ENCODE results near the gene SPEG. TPM values are rescaled to one million over a fixed set of nuclear protein-coding genes. Genes with fewer than 3 reads are reported as not detected.

The SPEG gene
- total RNA-seq, 1 donor from 2014 or later: 71.2 TPM

DNA sequence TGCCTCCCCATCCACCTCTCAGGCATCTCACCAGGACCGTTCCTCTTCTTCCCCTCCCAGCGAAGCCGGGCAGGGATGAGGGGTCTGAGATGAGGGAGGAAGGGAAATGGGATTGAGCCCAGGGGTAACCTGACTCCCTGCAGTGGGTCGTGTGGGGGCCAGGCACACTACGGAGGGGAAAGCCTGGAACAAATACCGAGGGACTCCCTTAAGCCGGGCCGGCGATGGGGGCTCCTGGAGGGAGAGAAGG lies 250 bp upstream of the SPEG start:
- Mint-ChIP-seq H3K4me1 (ENCODE audit: low read depth, unreplicated experiment) (peaks cover 8% of the 10 kb centered on the region), H3K36me3 (ENCODE audit: low read depth, unreplicated experiment) (peaks cover 2% of the 10 kb centered on the region), H3K9me3 (ENCODE audit: unreplicated experiment) (no peaks in the 10 kb centered on the region), H3K27ac (ENCODE audit: unreplicated experiment) (no peak overlapping the region), H3K27me3 (ENCODE audit: low read depth, unreplicated experiment) (peaks cover 21% of the 10 kb centered on the region), H3K4me3 (ENCODE audit: unreplicated experiment) (no peak overlapping the region)
- Histone ChIP-seq H3K79me2 (ENCODE audit: insufficient read depth, low read length) (no peaks in the 10 kb centered on the region), H3K36me3 (ENCODE audit: insufficient read depth, low read length) (no peaks in the 10 kb centered on the region), H3K4me2 (ENCODE audit: low read length) (peak overlapping the region; percentile 76), H3K4me3 (ENCODE audit: insufficient read depth, low read depth, low read length) (no peak overlapping the region), H3K9me3 (ENCODE audit: insufficient read depth, low read depth, low read length) (no peaks in the 10 kb centered on the region), H3K9ac (ENCODE audit: low read length) (peak overlapping the region; percentile 10), H3K4me1 (ENCODE audit: insufficient read depth, low read length) (peaks cover 14% of the 10 kb centered on the region), H4K20me1 (ENCODE audit: insufficient read depth, low read length) (no peaks in the 10 kb centered on the region), H3K27ac (ENCODE audit: low read depth, low read length) (no peak overlapping the region), H2AFZ (ENCODE audit: low read depth, low read length) (peak overlapping the region; percentile 47), H3K27me3 (ENCODE audit: insufficient read depth, low read length) (no peaks in the 10 kb centered on the region)
- no peak for FAIRE-seq
- DNase-seq (ENCODE audit: low read depth): no peak
- TF ChIP-seq EZH2 (IDR thresholded peaks at IDR 0.05; ENCODE audit: insufficient read depth, low read length): no peak
- TF ChIP-seq, protein P1, sequence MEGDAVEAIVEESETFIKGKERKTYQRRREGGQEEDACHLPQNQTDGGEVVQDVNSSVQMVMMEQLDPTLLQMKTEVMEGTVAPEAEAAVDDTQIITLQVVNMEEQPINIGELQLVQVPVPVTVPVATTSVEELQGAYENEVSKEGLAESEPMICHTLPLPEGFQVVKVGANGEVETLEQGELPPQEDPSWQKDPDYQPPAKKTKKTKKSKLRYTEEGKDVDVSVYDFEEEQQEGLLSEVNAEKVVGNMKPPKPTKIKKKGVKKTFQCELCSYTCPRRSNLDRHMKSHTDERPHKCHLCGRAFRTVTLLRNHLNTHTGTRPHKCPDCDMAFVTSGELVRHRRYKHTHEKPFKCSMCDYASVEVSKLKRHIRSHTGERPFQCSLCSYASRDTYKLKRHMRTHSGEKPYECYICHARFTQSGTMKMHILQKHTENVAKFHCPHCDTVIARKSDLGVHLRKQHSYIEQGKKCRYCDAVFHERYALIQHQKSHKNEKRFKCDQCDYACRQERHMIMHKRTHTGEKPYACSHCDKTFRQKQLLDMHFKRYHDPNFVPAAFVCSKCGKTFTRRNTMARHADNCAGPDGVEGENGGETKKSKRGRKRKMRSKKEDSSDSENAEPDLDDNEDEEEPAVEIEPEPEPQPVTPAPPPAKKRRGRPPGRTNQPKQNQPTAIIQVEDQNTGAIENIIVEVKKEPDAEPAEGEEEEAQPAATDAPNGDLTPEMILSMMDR (IDR thresholded peaks at IDR 0.05; ENCODE audit: insufficient read depth, low read depth, low read length): no peak

DNA sequence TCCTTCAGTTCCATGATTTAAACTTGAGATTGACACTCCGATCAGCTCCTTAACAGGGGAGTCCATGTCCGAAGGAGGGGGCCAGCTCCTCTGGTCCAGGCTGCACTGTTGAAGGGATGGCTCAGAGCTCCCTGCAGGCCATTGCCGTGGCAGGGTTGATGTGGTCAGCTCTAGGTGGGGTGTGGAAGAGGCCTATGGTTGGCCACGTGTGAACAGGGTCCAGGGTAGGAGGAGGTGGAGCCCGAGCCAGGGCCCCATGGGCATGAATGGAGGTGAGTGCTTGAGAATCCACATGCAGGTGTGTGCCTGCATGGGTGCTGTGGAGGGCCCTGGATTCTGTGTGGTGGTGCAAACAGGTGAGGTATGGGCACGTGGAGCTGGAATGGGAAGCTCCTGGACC lies 1.1 kb downstream of the SPEG start:
- H3K9ac ChIP-seq (ENCODE audit: low read length): no peak overlapping the region
- peaks cover 24% of the 10 kb centered on the region for H3K27me3 Mint-ChIP-seq (ENCODE audit: low read depth, unreplicated experiment)

DNA sequence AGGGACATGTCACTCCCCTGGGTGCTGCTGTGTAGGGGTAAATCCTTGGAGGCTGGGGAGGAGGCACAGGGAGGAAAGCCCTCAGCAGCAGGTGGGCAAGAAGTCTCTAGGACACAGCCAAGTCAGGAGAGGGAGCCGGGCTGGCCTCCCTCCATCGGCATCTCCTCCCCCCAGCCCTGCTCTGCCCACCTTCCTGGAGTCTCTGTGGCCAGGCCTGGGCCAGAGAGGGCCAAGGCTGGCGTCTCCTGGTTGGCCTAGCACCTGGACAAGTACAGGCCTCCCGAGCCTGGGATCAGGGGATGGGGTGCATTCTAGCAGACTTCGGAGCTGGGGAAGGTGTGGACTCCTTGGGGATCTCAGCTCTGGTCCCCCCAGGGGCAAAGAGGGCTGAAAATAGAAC lies 1.8 kb downstream of the SPEG start:
- peaks cover 2% of the 10 kb centered on the region for H3K36me3 Mint-ChIP-seq (ENCODE audit: low read depth, unreplicated experiment)
- TF ChIP-seq, protein P1 (IDR thresholded peaks at IDR 0.05; ENCODE audit: insufficient read depth, low read depth, low read length): no peak
- no peak for TF ChIP-seq EZH2 (IDR thresholded peaks at IDR 0.05; ENCODE audit: insufficient read depth, low read length)
- no peak overlapping the region for H3K9ac ChIP-seq (ENCODE audit: low read length)
- no peaks in the 10 kb centered on the region for H3K9me3 ChIP-seq (ENCODE audit: insufficient read depth, low read depth, low read length)
- H3K27ac ChIP-seq (ENCODE audit: low read depth, low read length): no peak overlapping the region
- H3K27me3 Mint-ChIP-seq (ENCODE audit: low read depth, unreplicated experiment): peaks cover 24% of the 10 kb centered on the region
- no peak overlapping the region for H3K4me3 Mint-ChIP-seq (ENCODE audit: unreplicated experiment)
- no peaks in the 10 kb centered on the region for H3K36me3 ChIP-seq (ENCODE audit: insufficient read depth, low read length)
- no peaks in the 10 kb centered on the region for H4K20me1 ChIP-seq (ENCODE audit: insufficient read depth, low read length)
- FAIRE-seq (no peak), DNase-seq (ENCODE audit: low read depth) (no peak)
- peaks cover 22% of the 10 kb centered on the region for H3K4me1 ChIP-seq (ENCODE audit: insufficient read depth, low read length)
- no peaks in the 10 kb centered on the region for H3K79me2 ChIP-seq (ENCODE audit: insufficient read depth, low read length)
- peaks cover 12% of the 10 kb centered on the region for H3K4me1 Mint-ChIP-seq (ENCODE audit: low read depth, unreplicated experiment)
- no peak overlapping the region for H2AFZ ChIP-seq (ENCODE audit: low read depth, low read length)
- no peak overlapping the region for H3K4me2 ChIP-seq (ENCODE audit: low read length)
- H3K27ac Mint-ChIP-seq (ENCODE audit: unreplicated experiment): no peak overlapping the region
- H3K4me3 ChIP-seq (ENCODE audit: insufficient read depth, low read depth, low read length): no peak overlapping the region
- H3K27me3 ChIP-seq (ENCODE audit: insufficient read depth, low read length): no peaks in the 10 kb centered on the region
- no peaks in the 10 kb centered on the region for H3K9me3 Mint-ChIP-seq (ENCODE audit: unreplicated experiment)

More for the DNA sequence above, 1.1 kb downstream of the SPEG start:
- H3K27ac ChIP-seq (ENCODE audit: low read depth, low read length): no peak overlapping the region
- H3K4me3 Mint-ChIP-seq (ENCODE audit: unreplicated experiment): no peak overlapping the region
- peak overlapping the region; percentile 76 for H3K4me2 ChIP-seq (ENCODE audit: low read length)
- H3K27ac Mint-ChIP-seq (ENCODE audit: unreplicated experiment): no peak overlapping the region
- peaks cover 2% of the 10 kb centered on the region for H3K36me3 Mint-ChIP-seq (ENCODE audit: low read depth, unreplicated experiment)
- FAIRE-seq (no peak), DNase-seq (ENCODE audit: low read depth) (no peak)
- H3K9me3 ChIP-seq (ENCODE audit: insufficient read depth, low read depth, low read length): no peaks in the 10 kb centered on the region
- no peak overlapping the region for H3K4me3 ChIP-seq (ENCODE audit: insufficient read depth, low read depth, low read length)
- no peaks in the 10 kb centered on the region for H3K9me3 Mint-ChIP-seq (ENCODE audit: unreplicated experiment)
- H4K20me1 ChIP-seq (ENCODE audit: insufficient read depth, low read length): no peaks in the 10 kb centered on the region
- no peaks in the 10 kb centered on the region for H3K79me2 ChIP-seq (ENCODE audit: insufficient read depth, low read length)
- H3K36me3 ChIP-seq (ENCODE audit: insufficient read depth, low read length): no peaks in the 10 kb centered on the region
- TF ChIP-seq, protein P1 (IDR thresholded peaks at IDR 0.05; ENCODE audit: insufficient read depth, low read depth, low read length): no peak
- no peak for TF ChIP-seq EZH2 (IDR thresholded peaks at IDR 0.05; ENCODE audit: insufficient read depth, low read length)
- H2AFZ ChIP-seq (ENCODE audit: low read depth, low read length): no peak overlapping the region
- H3K4me1 Mint-ChIP-seq (ENCODE audit: low read depth, unreplicated experiment): peaks cover 9% of the 10 kb centered on the region
- peaks cover 14% of the 10 kb centered on the region for H3K4me1 ChIP-seq (ENCODE audit: insufficient read depth, low read length)
- no peaks in the 10 kb centered on the region for H3K27me3 ChIP-seq (ENCODE audit: insufficient read depth, low read length)
